Raji (cell line): ENCODE results near the gene TRIM26.
A peak's percentile ranks its signal among the peaks of the same experiment; 100 is the strongest.

ENCODE experiments used
- POLR2A ChIP-seq: IDR thresholded peaks from 2 replicates; pipeline ENCODE4 v1.6.1; 2011; ENCODE audit warnings: low read depth, low read length, control low read depth; ENCODE audit not compliant: insufficient read depth

TRIM26 gene, protein sequence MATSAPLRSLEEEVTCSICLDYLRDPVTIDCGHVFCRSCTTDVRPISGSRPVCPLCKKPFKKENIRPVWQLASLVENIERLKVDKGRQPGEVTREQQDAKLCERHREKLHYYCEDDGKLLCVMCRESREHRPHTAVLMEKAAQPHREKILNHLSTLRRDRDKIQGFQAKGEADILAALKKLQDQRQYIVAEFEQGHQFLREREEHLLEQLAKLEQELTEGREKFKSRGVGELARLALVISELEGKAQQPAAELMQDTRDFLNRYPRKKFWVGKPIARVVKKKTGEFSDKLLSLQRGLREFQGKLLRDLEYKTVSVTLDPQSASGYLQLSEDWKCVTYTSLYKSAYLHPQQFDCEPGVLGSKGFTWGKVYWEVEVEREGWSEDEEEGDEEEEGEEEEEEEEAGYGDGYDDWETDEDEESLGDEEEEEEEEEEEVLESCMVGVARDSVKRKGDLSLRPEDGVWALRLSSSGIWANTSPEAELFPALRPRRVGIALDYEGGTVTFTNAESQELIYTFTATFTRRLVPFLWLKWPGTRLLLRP

DNA sequence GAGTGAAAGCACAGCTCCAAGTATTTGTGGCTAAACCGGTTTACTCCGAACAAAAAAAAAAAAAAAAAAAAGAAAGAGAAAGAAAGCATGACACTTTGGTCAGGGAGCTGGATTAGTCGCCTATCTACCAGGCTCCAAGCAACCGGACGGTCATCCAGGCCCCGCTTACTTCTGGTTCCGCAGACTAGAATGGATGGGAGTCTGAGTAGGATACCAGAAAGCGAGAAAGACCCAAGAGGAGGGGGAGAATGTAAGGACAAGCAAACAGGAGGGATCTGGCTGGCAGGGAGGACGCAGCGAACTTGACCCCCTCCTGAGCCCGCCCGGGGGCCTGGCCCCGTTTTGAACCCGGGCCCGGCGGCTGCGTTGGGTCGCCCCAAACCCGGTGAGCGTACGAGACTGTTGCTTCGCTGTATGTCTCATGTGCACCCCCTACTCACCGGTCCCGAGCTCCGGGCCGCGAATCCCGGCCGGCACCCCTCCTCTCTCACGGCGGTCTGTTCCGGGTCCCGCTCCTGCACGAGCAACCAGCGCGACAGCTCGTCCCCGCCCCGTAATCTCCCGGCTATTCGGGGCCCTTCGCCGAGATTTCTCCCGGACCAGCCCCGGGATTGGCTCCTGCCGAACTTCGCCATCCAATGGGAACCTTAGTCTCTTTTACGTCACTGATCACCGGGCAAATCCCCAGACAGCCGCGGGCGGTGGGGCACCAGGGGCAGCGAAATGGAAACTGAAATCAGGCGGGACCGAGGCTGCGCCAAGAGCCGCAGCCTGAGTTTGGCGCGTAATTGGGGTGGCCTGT is at the start of gene TRIM26:
Gene TRIM26 (minus strand): TSS at position 542 of the 802 bp plus-strand sequence. CDS start 14,303 bp downstream, outside the sequence.
- TF ChIP-seq POLR2A = peak; percentile 92

GRCh38 chr6:30260036-30260504 is 46.9 kb upstream of the TRIM26 start:
- no peak for TF ChIP-seq POLR2A

DNA sequence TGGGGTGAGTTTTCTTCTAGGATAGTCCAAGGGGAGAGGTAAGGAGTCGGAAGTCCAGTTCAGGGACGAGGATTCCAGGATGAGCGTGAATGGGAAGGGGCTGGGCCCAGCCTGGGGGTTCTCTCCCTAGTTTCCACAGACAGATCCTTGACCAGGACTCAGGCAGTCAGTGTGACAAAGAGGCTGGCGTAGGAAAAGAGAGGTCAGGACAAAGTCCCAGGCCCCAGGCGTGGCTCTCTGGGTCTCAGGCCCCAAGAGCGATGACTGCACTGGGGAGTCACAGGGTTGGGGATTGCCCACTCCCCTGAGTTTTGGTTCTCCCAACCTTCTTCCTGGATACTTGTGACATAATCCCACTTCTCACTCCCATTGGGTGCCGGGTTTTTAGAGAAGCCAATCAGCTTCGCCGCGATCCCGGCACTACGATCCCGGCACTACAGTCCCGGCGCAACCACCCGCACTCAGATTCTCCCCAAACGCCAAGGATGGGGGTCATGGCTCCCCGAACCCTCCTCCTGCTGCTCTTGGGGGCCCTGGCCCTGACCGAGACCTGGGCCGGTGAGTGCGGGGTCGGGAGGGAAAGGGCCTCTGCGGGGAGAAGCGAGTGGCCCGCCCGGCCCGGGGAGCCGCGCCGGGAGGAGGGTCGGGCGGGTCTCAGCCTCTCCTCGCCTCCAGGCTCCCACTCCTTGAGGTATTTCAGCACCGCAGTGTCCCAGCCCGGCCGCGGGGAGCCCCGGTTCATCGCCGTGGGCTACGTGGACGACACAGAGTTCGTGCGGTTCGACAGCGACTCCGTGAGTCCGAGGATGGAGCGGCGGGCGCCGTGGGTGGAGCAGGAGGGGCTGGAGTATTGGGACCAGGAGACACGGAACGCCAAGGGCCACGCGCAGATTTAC is 46.2 kb upstream of the TRIM26 start:
- peak; percentile 49; the same call in 1 of the 2 replicates for TF ChIP-seq POLR2A

DNA sequence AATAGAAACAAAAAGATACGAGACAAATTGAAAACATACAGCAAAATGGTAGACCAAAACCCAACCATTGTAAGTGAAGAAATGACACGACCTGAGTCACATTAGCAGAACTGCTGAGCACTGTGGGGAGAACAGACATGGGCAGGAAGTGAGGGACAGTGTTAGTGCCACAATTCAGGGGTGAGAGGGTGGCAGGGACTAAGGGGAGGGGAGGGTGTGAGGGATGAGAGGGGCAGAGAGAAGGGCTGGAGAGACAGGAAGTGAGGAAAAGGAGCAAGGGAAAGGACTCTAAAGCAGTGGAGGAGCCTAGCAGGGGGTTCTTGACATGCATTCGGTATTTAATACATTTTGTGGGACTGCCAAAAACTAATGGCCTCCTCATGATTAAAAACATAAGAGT is 45.0 kb upstream of the TRIM26 start:
- no peak for TF ChIP-seq POLR2A

DNA sequence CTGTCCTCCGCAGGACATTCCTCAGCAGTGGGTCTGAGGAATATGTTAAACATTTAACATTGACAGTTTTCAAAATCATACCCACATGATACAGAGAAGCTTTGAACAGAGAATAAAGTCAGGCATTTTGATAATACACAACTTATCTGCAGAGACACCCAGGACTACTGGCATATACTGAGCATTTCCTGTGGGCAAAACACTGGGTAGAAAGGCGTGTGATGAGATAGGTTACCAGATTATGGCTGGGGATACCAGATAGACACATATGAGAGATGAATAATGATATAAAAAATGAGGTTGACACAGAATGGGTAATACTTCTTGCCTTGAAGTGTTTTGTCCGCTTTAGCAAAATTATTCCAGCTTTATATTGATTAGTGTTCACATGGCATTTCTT is 31.4 kb upstream of the TRIM26 start:
- no peak for TF ChIP-seq POLR2A

DNA sequence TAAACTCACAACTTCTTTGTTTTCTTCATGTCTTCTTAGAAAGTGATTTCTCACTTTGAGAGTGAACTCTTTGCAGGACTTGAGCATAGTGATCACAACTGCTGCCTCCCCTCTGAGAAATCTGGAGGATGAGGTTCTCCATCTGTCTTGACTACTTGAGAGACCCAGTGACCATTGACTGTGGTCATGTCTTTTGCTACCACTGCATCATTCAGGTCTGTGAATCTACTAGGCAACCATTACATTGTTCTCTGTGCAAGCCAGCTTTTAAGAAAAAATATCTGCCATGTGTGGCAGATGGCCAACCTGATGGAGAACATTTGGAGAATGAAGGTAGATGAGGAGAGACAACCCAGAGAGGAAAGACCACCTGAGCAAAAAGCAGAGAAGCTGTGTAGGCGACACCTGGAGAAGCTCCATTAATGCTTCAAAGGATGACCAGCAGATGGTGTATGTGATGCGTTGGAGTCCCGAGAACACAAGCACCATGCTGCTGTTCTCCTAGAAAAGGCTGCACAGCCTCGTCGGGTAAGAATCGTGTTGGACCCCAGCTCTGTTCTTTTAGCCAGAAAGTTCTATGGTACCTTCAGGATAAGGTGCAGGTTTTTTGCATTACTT is 25.1 kb upstream of the TRIM26 start:
- TF ChIP-seq POLR2A = no peak

DNA sequence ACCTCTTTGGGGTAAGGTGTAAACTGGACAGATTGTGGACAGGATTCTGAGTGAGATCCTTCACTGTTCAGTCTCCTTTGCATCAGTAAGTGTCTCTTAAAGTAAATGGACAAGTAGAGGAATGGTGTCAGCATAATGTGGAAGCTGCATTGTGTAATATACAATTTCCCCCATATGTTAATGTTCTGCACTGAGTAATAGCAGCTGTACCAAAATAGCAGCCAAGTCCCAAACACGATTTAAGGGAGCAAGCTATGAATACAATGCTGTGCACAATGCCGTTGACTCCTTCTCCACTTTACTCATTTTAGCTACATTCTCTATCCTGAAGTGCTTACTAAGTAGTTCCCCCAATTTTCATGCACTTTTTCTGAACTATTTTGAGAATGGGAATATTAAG is 21.1 kb upstream of the TRIM26 start:
- TF ChIP-seq POLR2A = no peak

- no peak for TF ChIP-seq POLR2A
These were observed 17.9 kb upstream of the TRIM26 start for GRCh38 chr6:30231067-30231466.

- TF ChIP-seq POLR2A = no peak
These were observed 14.7 kb upstream of the TRIM26 start for GRCh38 chr6:30227763-30228487.

DNA sequence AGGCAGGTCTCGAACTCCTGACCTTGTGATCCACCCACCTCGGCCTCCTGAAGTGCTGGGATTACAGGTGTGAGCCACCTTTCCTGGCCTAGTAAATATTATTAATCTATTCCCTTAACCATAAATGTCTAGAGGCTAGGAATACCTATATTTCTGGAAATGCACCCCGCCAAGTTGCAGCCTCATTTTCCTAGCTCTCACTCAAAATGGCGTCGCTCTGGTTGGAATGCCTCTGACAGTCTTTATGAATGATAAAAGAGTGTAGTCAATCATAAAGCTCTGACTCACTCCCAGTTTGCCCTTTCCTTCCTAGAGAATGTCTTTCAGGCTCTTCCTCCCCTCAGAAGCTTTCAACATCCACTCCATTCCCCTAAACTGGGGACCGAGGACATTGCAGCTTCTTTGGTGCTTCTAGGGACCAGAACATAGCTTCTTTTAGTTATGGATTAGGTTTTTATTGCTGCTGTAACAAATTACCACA is 14.1 kb upstream of the TRIM26 start:
- no peak for TF ChIP-seq POLR2A

DNA sequence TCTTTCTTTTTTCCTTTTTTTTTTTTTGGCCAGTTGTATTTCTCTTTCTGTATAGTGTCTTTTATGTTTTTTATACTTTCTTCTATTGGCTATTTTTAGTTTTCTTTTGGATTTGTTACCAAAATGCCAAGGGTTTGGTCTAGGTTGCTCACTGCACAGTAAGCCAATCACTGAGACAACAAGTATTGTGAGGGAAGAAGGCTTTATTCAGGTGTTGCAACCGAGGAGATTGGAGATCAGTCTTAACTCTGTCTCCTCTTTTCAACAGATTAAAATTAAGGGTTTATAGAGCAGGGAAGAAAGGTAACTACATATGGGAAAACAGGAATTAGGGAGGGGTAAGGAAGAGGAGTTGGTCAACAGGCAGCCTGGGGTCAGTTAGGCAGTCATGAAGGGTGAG is 10.1 kb upstream of the TRIM26 start:
- no peak for TF ChIP-seq POLR2A

GRCh38 chr6:30219244-30219643 is 6.0 kb upstream of the TRIM26 start:
- peak; percentile 68 for TF ChIP-seq POLR2A

DNA sequence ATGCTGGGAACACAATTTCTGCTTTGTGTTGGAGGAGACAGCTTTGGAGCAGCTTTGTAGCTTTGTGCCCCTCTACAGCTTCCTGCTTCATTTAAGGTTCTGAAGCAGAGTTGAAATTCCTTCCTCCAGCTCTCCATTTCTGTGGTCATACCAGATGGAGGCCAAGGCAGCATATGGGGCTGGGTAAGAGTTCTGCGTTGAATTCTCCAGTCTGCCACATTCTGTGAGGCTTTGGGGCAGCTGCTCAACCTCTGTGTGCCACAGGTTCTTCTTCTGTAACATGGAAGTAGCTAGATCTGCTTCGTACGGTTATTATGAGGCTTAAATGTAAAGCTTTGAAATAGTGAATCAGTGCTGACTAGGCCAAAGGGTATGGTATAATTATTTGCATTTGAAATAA is 2.9 kb upstream of the TRIM26 start:
- TF ChIP-seq POLR2A = no peak

GRCh38 chr6:30214657-30214982 is 1.4 kb upstream of the TRIM26 start:
- TF ChIP-seq POLR2A = no peak
